ENCODE measurements around the gene ZSCAN23.

- TF ChIP-seq CTCF (IDR thresholded peaks at IDR 0.05) = no peak
- TF ChIP-seq PBX3 (IDR thresholded peaks at IDR 0.05) = no peak
- TF ChIP-seq FOSL2 (IDR thresholded peaks at IDR 0.05; ENCODE audit: borderline replicate concordance, low read depth) = no peak
- no peak for TF ChIP-seq SIN3A (IDR thresholded peaks at IDR 0.05; ENCODE audit: borderline replicate concordance, low read depth, low read length)
- no peak for TF ChIP-seq JUND (IDR thresholded peaks at IDR 0.05)
- TF ChIP-seq MAX (IDR thresholded peaks at IDR 0.05; ENCODE audit: low read depth) = no peak
- TF ChIP-seq ZBTB33 (IDR thresholded peaks at IDR 0.05; ENCODE audit: borderline replicate concordance, low read depth) = no peak
- no peak for TF ChIP-seq REST (IDR thresholded peaks at IDR 0.05; ENCODE audit: low read depth, low read length)
- TF ChIP-seq TAF1 (IDR thresholded peaks at IDR 0.05; ENCODE audit: borderline replicate concordance, low read depth, low read length) = no peak
Measured at GRCh38 chr6:28395918-28396317, 47.4 kb downstream of the ZSCAN23 start.

Data from SK-N-SH (cell line).